ENCODE data around the gene TMEM217.

The TMEM217 gene

GRCh38 chr6:37243131-37243815 lies 14.7 kb downstream of the TMEM217 start:
- no peak for DNase-seq

- DNase-seq = no peak
Measured at GRCh38 chr6:37242429-37243052, 15.4 kb downstream of the TMEM217 start.

- no peak for DNase-seq
Measured at GRCh38 chr6:37241775-37242428, 16.0 kb downstream of the TMEM217 start.

- DNase-seq = no peak
Measured at GRCh38 chr6:37241131-37241530, 16.8 kb downstream of the TMEM217 start.

- DNase-seq = no peak
Measured at GRCh38 chr6:37239950-37240713, 17.8 kb downstream of the TMEM217 start.

GRCh38 chr6:37239526-37239925 lies 18.4 kb downstream of the TMEM217 start:
- DNase-seq = no peak

- DNase-seq = no peak
Measured at GRCh38 chr6:37238381-37238780, 19.6 kb downstream of the TMEM217 start.

GRCh38 chr6:37237789-37238188 lies 20.2 kb downstream of the TMEM217 start:
- no peak for DNase-seq

- no peak for DNase-seq
Measured at GRCh38 chr6:37236921-37237320, 21.0 kb downstream of the TMEM217 start.

- DNase-seq = no peak
Measured at GRCh38 chr6:37233541-37233940, 24.4 kb downstream of the TMEM217 start.

GRCh38 chr6:37232430-37233017 lies 25.4 kb downstream of the TMEM217 start:
- no peak for DNase-seq

- DNase-seq = no peak
Measured at GRCh38 chr6:37230104-37230503, 27.8 kb downstream of the TMEM217 start.

GRCh38 chr6:37225350-37226169 lies 32.4 kb downstream of the TMEM217 start:
- no peak for DNase-seq

- DNase-seq = no peak
Measured at GRCh38 chr6:37222992-37223391, 35.0 kb downstream of the TMEM217 start.

GRCh38 chr6:37222125-37222967 lies 35.6 kb downstream of the TMEM217 start:
- DNase-seq = no peak

- no peak for DNase-seq
Measured at GRCh38 chr6:37221585-37222124, 36.3 kb downstream of the TMEM217 start.

- DNase-seq = no peak
Measured at GRCh38 chr6:37218511-37218910, 39.4 kb downstream of the TMEM217 start.

GRCh38 chr6:37218061-37218460 lies 39.9 kb downstream of the TMEM217 start:
- no peak for DNase-seq

GRCh38 chr6:37212268-37212667 lies 45.7 kb downstream of the TMEM217 start:
- no peak for DNase-seq

- no peak for DNase-seq
Measured at GRCh38 chr6:37210313-37210968, 47.5 kb downstream of the TMEM217 start.

All from NCI-H1048 (cell line).